Stomach (tissue), 9 donors: Measurements from ENCODE around the gene LAMB1. TPM values are rescaled to one million over a fixed set of nuclear protein-coding genes. Genes with fewer than 3 reads are reported as not detected.

ENCODE experiments used
- DNase-seq, 2 donors: peaks; one replicate each; pipeline versions ENCODE4 v3.0.0 to v3.0.0-alpha.2; 2013 to 2019
- H3K27ac ChIP-seq, 5 donors: fragments of 200-600 bp in 4 of 5; sonication (generic) in 4 of 5; one replicate each; pipeline ENCODE4 v1.5.1; 2013 to 2019; ENCODE audit warnings: mild to moderate bottlenecking in 1 of 5, moderate library complexity in 1 of 5
- H3K27me3 ChIP-seq, 3 donors: fragments of 200-600 bp; sonication (generic); one replicate each; pipeline ENCODE4 v1.5.1; 2017 to 2019; ENCODE audit warnings: mixed run types in 1 of 3
- H3K36me3 ChIP-seq, 4 donors: fragments of 200-600 bp; sonication (generic); 1 replicate in 3 of 4; 2 replicates in 1 of 4; pipeline ENCODE4 v1.5.1; 2016 to 2019
- H3K4me1 ChIP-seq, 4 donors: fragments of 200-600 bp; sonication (generic); one replicate each; pipeline ENCODE4 v1.5.1; 2016 to 2019
- H3K4me3 ChIP-seq, 4 donors: fragments of 200-600 bp; sonication (generic) in 3 of 4; one replicate each; pipeline ENCODE4 v1.5.1; 2016 to 2019; ENCODE audit warnings: mild to moderate bottlenecking in 1 of 4
- H3K9me3 ChIP-seq, 4 donors: fragments of 200-600 bp; sonication (generic); one replicate each; pipeline ENCODE4 v1.5.1; 2016 to 2019
- EP300 ChIP-seq: sonication (generic); formaldehyde crosslinking; IDR thresholded peaks from one replicate; pipeline ENCODE4 v1.6.1; 2017; ENCODE audit warnings: antibody characterized with exemption
- POLR2A ChIP-seq, 4 donors: fragments of 450-650 bp; IDR thresholded peaks; one replicate each; pipeline ENCODE4 v1.6.1; 2016; ENCODE audit warnings: antibody characterized with exemption in 4 of 4, control low read depth in 2 of 4, mild to moderate bottlenecking in 1 of 4, moderate library complexity in 1 of 4
- POLR2AphosphoS5 ChIP-seq, 3 donors: sonication (generic); formaldehyde crosslinking; IDR thresholded peaks; one replicate each; pipeline ENCODE4 v1.6.1; 2016; ENCODE audit warnings: antibody characterized with exemption in 3 of 3
- WGBS, 5 donors: extraction: QIAGEN DNeasy Blood & Tissue Kit in 3 of 5; methylation state at CpG; one replicate each; pipeline versions ENCODE4 v1.1.5 to v1.1.7; 2013 to 2018; 5-methylcytosine and 5-hydroxymethylcytosine counted together
- intact Hi-C: fragments of 100-400 bp; cut with DNase I; formaldehyde crosslinking; loops from one replicate; pipeline ENCODE4 v1.15.1; 2023; ENCODE audit warnings: low total_unique reads
- polyA plus RNA-seq, 3 donors: library from polyadenylated mRNA; stranded (reverse); fragments of 200-250 nt; gene quantifications; one replicate each; pipeline ENCODE4 v1.2.3, GENCODE V29; 2013
- total RNA-seq, 5 donors: library from RNA; depleted of rRNA; stranded (reverse); fragments of >200 nt; gene quantifications; one replicate each; pipeline versions ENCODE4 v1.1.0 to v1.2.3, GENCODE V29; 2014 to 2016
- TF ChIP-seq, protein P1 (sequence below), 7 experiments: fragments of 450-650 bp in 4 of 7; fragments of 200-600 bp in 3 of 7; sonication (generic) in 3 of 7; IDR thresholded peaks; one replicate each; pipeline ENCODE4 v1.5.1; 2016 to 2019; ENCODE audit warnings: antibody characterized with exemption in 7 of 7, control low read depth in 2 of 7, mild to moderate bottlenecking in 1 of 7
- donor health status: healthy with polysubstance abuse.
- donor health status: Bipolar disorder and iron deficiency.
- donor health status: healthy.

Gene LAMB1
- total and polyA plus RNA-seq, 8 donors: 50.0 to 399 (median 111) TPM

GRCh38 chr7:108014747-108015682 lies 12.1 kb upstream of the LAMB1 start:
- intact Hi-C loops: no loop called here
- peak overlapping the region in 3 of 5 donors; percentile 24 to 61 (median 49) for H3K27ac ChIP-seq

DNA sequence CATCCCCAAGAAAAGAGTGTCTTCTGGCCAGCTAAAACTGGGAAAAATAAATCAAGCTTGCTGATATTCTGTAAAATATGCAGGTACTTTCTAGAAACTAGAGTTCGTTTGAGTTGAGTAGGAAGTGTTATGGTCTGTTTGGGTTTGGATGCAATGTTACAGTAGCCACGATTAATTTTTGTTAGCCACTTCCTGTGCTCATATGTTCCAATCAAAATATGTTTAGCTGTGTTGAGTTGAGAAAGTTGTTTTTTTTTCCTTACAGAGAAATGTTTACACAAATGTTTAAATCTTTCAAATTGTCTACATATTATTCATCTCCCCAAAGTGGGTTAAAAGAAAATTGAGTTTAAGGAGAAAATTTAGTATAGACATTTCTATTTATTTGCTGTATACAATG lies 11.3 kb upstream of the LAMB1 start:
- H3K36me3 ChIP-seq: no peaks in the 10 kb centered on the region
- H3K27me3 ChIP-seq: no peaks in the 10 kb centered on the region
- H3K27ac ChIP-seq: peak overlapping the region in 2 of 5 donors; percentile 24 to 61
- TF ChIP-seq POLR2AphosphoS5 (IDR thresholded peaks at IDR 0.05) (no peak), POLR2A (IDR thresholded peaks at IDR 0.05) (no peak), EP300 (no peak)
- TF ChIP-seq, protein P1, sequence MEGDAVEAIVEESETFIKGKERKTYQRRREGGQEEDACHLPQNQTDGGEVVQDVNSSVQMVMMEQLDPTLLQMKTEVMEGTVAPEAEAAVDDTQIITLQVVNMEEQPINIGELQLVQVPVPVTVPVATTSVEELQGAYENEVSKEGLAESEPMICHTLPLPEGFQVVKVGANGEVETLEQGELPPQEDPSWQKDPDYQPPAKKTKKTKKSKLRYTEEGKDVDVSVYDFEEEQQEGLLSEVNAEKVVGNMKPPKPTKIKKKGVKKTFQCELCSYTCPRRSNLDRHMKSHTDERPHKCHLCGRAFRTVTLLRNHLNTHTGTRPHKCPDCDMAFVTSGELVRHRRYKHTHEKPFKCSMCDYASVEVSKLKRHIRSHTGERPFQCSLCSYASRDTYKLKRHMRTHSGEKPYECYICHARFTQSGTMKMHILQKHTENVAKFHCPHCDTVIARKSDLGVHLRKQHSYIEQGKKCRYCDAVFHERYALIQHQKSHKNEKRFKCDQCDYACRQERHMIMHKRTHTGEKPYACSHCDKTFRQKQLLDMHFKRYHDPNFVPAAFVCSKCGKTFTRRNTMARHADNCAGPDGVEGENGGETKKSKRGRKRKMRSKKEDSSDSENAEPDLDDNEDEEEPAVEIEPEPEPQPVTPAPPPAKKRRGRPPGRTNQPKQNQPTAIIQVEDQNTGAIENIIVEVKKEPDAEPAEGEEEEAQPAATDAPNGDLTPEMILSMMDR (IDR thresholded peaks at IDR 0.05): no peak
- no peak overlapping the region for H3K4me3 ChIP-seq
- 42 to 54% (median 46%) methylated on average over 2 of the region's 2 CpGs for WGBS, 5 donors
- no peak for DNase-seq
- peaks cover 11 to 63% (median 28%) of the 10 kb centered on the region in 4 donors for H3K4me1 ChIP-seq
- intact Hi-C loops: no loop called here
- no peaks in the 10 kb centered on the region for H3K9me3 ChIP-seq

More at GRCh38 chr7:108014747-108015682, 12.1 kb upstream of the LAMB1 start:
- Histone ChIP-seq H3K27me3 (no peaks in the 10 kb centered on the region), H3K4me1 (peaks cover 11 to 62% (median 26%) of the 10 kb centered on the region in 4 donors), H3K4me3 (no peak overlapping the region), H3K9me3 (no peaks in the 10 kb centered on the region), H3K36me3 (no peaks in the 10 kb centered on the region)
- 48 to 61% (median 53%) methylated on average over 6 of the region's 6 CpGs for WGBS, 5 donors
- DNase-seq: no peak
- TF ChIP-seq, protein P1 (IDR thresholded peaks at IDR 0.05): no peak
- TF ChIP-seq POLR2A (IDR thresholded peaks at IDR 0.05): no peak
- TF ChIP-seq POLR2AphosphoS5 (IDR thresholded peaks at IDR 0.05): peak in 2 of 3 donors; percentile 55 to 74
- no peak for TF ChIP-seq EP300

- no peaks in the 10 kb centered on the region for H3K36me3 ChIP-seq
- peak in 1 of 2 donors; percentile 81 for DNase-seq
- no peaks in the 10 kb centered on the region for H3K9me3 ChIP-seq
- 71 to 89% (median 80%) methylated on average over 8 of the region's 8 CpGs for WGBS, 5 donors
- intact Hi-C loops: no loop called here
- peaks cover 11 to 63% (median 28%) of the 10 kb centered on the region in 4 donors for H3K4me1 ChIP-seq
- peak overlapping the region in 1 of 5 donors; percentile 23 for H3K27ac ChIP-seq
- H3K27me3 ChIP-seq: no peaks in the 10 kb centered on the region
- H3K4me3 ChIP-seq: no peak overlapping the region
- TF ChIP-seq POLR2AphosphoS5 (IDR thresholded peaks at IDR 0.05) (peak in 2 of 3 donors; percentile 28 to 59), EP300 (no peak), POLR2A (IDR thresholded peaks at IDR 0.05) (no peak)
These were observed 9.8 kb upstream of the LAMB1 start for GRCh38 chr7:108012499-108013430.

DNA sequence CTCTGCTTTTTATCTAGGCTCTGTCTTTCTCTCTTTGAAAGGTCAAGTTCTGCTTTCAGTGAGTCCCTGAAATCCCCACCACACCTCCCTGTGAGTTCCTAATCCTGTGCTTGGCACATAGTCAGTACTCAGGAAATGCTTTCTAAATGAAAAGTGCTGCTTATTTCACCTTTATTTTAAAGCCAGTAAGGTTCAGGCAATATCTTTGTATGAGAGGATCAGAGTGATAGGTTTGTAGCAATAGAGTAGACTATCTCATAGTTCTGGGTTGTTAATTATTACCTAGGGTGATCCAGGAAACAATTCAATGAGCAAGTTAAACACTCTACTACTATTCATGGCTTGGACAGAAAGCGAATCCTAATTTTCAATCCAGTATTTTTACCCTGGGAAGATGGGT lies 7.4 kb upstream of the LAMB1 start:
- Histone ChIP-seq H3K27me3 (no peaks in the 10 kb centered on the region), H3K27ac (peak overlapping the region; percentile 31 to 67 (median 42)), H3K36me3 (no peaks in the 10 kb centered on the region), H3K4me1 (peaks cover 11 to 45% (median 23%) of the 10 kb centered on the region in 4 donors), H3K4me3 (no peak overlapping the region), H3K9me3 (no peaks in the 10 kb centered on the region)
- WGBS, 5 donors: 21 to 57% (median 45%) methylated on average over 1 of the region's 1 CpG
- intact Hi-C loops: no loop called here
- TF ChIP-seq POLR2AphosphoS5 (IDR thresholded peaks at IDR 0.05) (no peak), POLR2A (IDR thresholded peaks at IDR 0.05) (no peak), EP300 (no peak)
- TF ChIP-seq, protein P1 (IDR thresholded peaks at IDR 0.05): no peak
- no peak for DNase-seq
